SK-N-SH (cell line): Measurements from ENCODE around the gene BBLN.

Experiments
- EP300 ChIP-seq, 2 experiments: IDR thresholded peaks; 2 replicates each; pipeline versions ENCODE4 v1.4.0 to v1.6.1; 2012; ENCODE audit warnings: borderline replicate concordance in 1 of 2, low read depth in 1 of 2, low read length in 1 of 2
- EZH2phosphoT487 ChIP-seq: fragments of 200-600 bp; sonication (generic); IDR thresholded peaks from 2 replicates; pipeline ENCODE4 v1.6.1; 2017; ENCODE audit warnings: low read depth, mixed run types, mild to moderate bottlenecking, antibody characterized with exemption, moderate library complexity, borderline replicate concordance
- MEF2A ChIP-seq: IDR thresholded peaks from 2 replicates; pipeline ENCODE4 v1.4.0; 2012; ENCODE audit warnings: low read depth, borderline replicate concordance
- RCOR1 ChIP-seq: fragments of 150-350 bp; IDR thresholded peaks from 2 replicates; pipeline ENCODE4 v1.6.1; 2017; ENCODE audit warnings: antibody characterized with exemption, low read length
- TF ChIP-seq, protein P1 (sequence below): fragments of 200-600 bp; sonication (generic); IDR thresholded peaks from 2 replicates; pipeline ENCODE4 v1.6.1; 2017; ENCODE audit warnings: antibody characterized with exemption, mild to moderate bottlenecking, moderate library complexity
- TF ChIP-seq, protein P2 (sequence below): IDR thresholded peaks from 2 replicates; pipeline ENCODE4 v1.6.1; 2012; ENCODE audit warnings: mild to moderate bottlenecking, low read depth, low read length, moderate library complexity

DNA sequence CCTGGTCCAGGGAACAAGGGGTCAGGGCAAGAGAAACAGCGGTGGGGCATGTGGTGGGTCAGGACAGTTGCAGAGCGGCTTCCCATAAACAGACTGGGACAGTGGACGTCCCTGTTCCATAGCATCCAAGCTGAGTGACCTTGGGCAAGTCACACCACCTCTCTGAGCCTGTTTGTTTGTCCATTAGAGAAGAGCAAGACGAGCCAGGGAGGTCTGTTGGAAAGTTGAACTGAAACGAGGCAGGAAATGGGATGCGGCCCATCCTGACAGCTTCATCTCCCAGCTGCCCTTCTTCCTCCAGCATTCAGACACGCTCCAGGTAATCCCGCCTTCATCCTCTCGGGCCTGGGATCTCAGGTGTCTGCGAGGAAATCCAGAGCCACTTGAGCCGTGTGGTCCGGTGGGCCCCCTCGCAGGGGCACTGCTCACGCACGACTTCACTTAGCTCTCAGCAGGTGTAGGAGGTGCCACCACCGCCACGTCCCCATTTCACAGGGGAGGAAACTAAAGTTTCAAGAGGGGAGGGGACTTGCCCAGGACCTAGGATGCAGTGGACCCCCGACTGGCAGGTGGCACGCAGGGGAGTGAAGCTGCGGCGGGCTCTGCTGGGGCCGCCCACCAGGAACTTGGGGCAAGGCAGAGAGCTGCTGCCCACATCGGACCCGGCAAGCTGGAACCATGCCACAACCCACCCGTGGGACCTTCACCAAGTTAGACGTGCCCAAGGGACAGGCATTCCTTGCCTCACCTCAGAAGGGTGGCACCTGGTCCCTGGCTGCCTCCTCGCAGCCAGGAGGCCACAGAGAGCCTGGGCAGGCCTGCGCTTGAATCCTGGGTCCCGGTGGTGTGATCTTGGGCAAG, 45.5 kb upstream of the BBLN start:
- TF ChIP-seq, protein P1, sequence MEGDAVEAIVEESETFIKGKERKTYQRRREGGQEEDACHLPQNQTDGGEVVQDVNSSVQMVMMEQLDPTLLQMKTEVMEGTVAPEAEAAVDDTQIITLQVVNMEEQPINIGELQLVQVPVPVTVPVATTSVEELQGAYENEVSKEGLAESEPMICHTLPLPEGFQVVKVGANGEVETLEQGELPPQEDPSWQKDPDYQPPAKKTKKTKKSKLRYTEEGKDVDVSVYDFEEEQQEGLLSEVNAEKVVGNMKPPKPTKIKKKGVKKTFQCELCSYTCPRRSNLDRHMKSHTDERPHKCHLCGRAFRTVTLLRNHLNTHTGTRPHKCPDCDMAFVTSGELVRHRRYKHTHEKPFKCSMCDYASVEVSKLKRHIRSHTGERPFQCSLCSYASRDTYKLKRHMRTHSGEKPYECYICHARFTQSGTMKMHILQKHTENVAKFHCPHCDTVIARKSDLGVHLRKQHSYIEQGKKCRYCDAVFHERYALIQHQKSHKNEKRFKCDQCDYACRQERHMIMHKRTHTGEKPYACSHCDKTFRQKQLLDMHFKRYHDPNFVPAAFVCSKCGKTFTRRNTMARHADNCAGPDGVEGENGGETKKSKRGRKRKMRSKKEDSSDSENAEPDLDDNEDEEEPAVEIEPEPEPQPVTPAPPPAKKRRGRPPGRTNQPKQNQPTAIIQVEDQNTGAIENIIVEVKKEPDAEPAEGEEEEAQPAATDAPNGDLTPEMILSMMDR, result no peak
- TF ChIP-seq EP300 (IDR thresholded peaks at IDR 0.05; ENCODE audit: borderline replicate concordance in 1 of 2, low read depth in 1 of 2, low read length in 1 of 2) (no peak), MEF2A (no peak), RCOR1 (no peak), EZH2phosphoT487 (no peak)
- TF ChIP-seq, protein P2, sequence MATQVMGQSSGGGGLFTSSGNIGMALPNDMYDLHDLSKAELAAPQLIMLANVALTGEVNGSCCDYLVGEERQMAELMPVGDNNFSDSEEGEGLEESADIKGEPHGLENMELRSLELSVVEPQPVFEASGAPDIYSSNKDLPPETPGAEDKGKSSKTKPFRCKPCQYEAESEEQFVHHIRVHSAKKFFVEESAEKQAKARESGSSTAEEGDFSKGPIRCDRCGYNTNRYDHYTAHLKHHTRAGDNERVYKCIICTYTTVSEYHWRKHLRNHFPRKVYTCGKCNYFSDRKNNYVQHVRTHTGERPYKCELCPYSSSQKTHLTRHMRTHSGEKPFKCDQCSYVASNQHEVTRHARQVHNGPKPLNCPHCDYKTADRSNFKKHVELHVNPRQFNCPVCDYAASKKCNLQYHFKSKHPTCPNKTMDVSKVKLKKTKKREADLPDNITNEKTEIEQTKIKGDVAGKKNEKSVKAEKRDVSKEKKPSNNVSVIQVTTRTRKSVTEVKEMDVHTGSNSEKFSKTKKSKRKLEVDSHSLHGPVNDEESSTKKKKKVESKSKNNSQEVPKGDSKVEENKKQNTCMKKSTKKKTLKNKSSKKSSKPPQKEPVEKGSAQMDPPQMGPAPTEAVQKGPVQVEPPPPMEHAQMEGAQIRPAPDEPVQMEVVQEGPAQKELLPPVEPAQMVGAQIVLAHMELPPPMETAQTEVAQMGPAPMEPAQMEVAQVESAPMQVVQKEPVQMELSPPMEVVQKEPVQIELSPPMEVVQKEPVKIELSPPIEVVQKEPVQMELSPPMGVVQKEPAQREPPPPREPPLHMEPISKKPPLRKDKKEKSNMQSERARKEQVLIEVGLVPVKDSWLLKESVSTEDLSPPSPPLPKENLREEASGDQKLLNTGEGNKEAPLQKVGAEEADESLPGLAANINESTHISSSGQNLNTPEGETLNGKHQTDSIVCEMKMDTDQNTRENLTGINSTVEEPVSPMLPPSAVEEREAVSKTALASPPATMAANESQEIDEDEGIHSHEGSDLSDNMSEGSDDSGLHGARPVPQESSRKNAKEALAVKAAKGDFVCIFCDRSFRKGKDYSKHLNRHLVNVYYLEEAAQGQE, result no peak
